ENCODE measurements around the gene CAPN14.

DNA sequence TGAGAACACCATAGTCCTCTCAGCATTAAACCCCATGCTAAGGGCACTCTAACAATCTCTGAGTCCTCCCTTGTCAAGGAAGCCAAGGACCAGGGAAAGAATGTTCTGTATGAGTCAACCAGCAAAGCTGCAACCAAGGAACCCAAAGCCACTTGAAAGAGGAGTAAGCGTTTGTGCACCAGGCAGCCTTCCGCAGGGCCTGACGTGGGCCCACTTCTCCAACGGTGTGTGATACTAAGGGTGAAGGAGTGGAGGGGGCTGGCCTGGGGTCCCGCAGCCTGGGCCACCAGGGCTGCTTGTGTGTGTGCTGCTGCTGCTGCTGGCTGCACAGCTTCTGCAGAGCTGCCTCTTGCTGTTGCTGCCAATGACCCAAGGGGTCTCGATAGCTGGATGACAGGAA lies 49.0 kb downstream of the CAPN14 start:
- TF ChIP-seq, protein P1, sequence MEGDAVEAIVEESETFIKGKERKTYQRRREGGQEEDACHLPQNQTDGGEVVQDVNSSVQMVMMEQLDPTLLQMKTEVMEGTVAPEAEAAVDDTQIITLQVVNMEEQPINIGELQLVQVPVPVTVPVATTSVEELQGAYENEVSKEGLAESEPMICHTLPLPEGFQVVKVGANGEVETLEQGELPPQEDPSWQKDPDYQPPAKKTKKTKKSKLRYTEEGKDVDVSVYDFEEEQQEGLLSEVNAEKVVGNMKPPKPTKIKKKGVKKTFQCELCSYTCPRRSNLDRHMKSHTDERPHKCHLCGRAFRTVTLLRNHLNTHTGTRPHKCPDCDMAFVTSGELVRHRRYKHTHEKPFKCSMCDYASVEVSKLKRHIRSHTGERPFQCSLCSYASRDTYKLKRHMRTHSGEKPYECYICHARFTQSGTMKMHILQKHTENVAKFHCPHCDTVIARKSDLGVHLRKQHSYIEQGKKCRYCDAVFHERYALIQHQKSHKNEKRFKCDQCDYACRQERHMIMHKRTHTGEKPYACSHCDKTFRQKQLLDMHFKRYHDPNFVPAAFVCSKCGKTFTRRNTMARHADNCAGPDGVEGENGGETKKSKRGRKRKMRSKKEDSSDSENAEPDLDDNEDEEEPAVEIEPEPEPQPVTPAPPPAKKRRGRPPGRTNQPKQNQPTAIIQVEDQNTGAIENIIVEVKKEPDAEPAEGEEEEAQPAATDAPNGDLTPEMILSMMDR (conservative IDR thresholded peaks at IDR 0.05; ENCODE audit: low read depth, low read length): no peak
- no peak for TF ChIP-seq EZH2 (IDR thresholded peaks at IDR 0.05; ENCODE audit: low read length, unreplicated experiment)

Measured in PC-3 (cell line).